Uterus (tissue), 4 donors: ENCODE measurements around the gene ZNF516. TPM values are rescaled to one million over a fixed set of nuclear protein-coding genes. Genes with fewer than 3 reads are reported as not detected.

Experiments
- DNase-seq, 2 donors: peaks; one replicate each; pipeline ENCODE4 v3.0.0-alpha.2; 2019 to 2020
- H3K27ac ChIP-seq, 2 donors: fragments of 200-600 bp; sonication (generic); 1 replicate in 1 of 2; 2 replicates in 1 of 2; pipeline ENCODE4 v1.5.1; 2016 to 2018
- H3K27me3 ChIP-seq, 2 donors: fragments of 200-600 bp; sonication (generic); one replicate each; pipeline ENCODE4 v1.5.1; 2018 to 2019; ENCODE audit warnings: control low read depth in 1 of 2
- H3K36me3 ChIP-seq, 2 donors: fragments of 200-600 bp; sonication (generic); one replicate each; pipeline ENCODE4 v1.5.1; 2019; ENCODE audit warnings: control low read depth in 1 of 2
- H3K4me1 ChIP-seq, 2 donors: fragments of 200-600 bp; sonication (generic); one replicate each; pipeline ENCODE4 v1.5.1; 2018 to 2019; ENCODE audit warnings: control low read depth in 1 of 2
- H3K4me3 ChIP-seq, 2 donors: fragments of 200-600 bp; sonication (generic); 1 replicate in 1 of 2; 2 replicates in 1 of 2; pipeline ENCODE4 v1.5.1; 2018 to 2019; ENCODE audit warnings: mild to moderate bottlenecking in 1 of 2
- H3K9me3 ChIP-seq, 2 donors: fragments of 200-600 bp; sonication (generic); one replicate each; pipeline ENCODE4 v1.5.1; 2019; ENCODE audit warnings: control low read depth in 1 of 2
- CTCF ChIP-seq, 4 experiments: fragments of 200-600 bp in 2 of 4; fragments of 450-650 bp in 2 of 4; sonication (generic) in 2 of 4; IDR thresholded peaks; one replicate each; pipeline ENCODE4 v1.5.1; 2016 to 2019; ENCODE audit warnings: antibody characterized with exemption in 4 of 4, mild to moderate bottlenecking in 2 of 4, moderate library complexity in 1 of 4
- POLR2A ChIP-seq, 2 donors: fragments of 450-650 bp; IDR thresholded peaks; one replicate each; pipeline ENCODE4 v1.6.1; 2016; ENCODE audit warnings: antibody characterized with exemption in 2 of 2, mild to moderate bottlenecking in 1 of 2, moderate library complexity in 1 of 2
- intact Hi-C: fragments of 100-400 bp; cut with DNase I; formaldehyde crosslinking; loops from one replicate; pipeline ENCODE4 v1.15.1; 2023; ENCODE audit warnings: low total_unique reads
- total RNA-seq, 4 donors: library from RNA; depleted of rRNA in 3 of 4; stranded (reverse); fragments of >200 nt in 3 of 4; gene quantifications; one replicate each; pipeline versions ENCODE4 v1.1.0 to v1.2.4, GENCODE V29; 2014 to 2023
- donor health status: DM: yes; HTN: yes; CAD: no.

The ZNF516 gene
- total RNA-seq, 4 donors from 2014 or later, result 29.4 to 177 (median 65.7) TPM

DNA sequence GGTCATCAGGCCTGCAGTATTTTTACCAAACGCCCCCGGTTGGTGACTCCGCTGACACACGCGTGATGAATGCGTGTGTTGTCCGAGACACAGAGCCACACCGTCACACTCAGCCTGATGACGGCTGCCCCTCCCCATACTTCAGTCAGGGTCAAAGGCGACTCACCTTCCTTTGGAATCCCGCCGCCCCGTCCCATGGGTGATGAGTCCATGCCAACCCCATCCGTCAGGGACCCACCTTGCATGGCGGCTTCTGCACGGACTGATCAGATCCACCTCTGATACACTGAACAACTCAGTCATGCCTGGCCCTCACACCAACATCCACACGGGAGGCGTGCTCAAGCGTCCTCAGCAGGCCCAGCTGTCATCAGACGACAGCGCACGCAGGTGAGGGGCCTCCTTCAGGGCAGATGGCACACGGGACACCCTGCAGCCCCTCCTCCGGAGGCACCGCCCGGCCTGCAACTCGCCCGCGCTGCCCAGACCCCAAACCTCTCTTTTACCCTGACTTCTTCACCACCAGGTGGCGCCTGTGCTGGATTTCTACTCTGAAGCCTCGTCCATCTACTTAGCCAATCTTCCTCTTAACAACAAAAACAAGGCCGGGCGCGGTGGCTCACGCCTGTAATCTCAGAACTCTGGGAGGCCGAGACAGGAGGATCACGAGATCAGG lies 89.2 kb downstream of the ZNF516 start:
- H3K27ac ChIP-seq, result peak overlapping the region; percentile 39 to 90
- H3K4me3 ChIP-seq, result no peak overlapping the region
- peaks cover 0 to 18% of the 10 kb centered on the region in 2 donors for H3K4me1 ChIP-seq
- intact Hi-C loops, result no loop called here
- no peaks in the 10 kb centered on the region for H3K9me3 ChIP-seq
- H3K36me3 ChIP-seq, result no peaks in the 10 kb centered on the region
- DNase-seq, result peak in 1 of 2 donors; percentile 65
- no peaks in the 10 kb centered on the region for H3K27me3 ChIP-seq
- TF ChIP-seq POLR2A (IDR thresholded peaks at IDR 0.05) (no peak), CTCF (IDR thresholded peaks at IDR 0.05) (peak; percentile 41 to 47 (median 44))

DNA sequence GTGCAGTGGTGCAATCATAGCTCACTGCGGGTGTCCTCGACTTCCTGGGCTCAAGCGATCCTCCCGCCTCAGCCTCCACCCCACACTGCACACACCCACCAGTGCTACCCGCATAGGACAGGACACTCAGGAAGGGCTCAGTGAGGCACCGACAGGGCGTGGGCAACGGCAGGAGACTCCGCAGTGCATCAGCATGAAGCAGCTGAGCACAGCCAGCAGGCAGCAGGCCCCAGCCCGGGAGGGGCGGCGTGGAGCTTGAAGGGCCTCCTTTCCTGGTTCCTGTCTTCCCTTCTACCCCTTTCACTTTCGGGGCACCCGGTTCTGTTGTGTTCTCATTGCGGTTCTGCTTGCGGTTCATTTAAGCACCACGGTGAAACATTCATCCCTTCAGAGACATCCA lies 89.8 kb downstream of the ZNF516 start:
- H3K4me1 ChIP-seq, result peaks cover 0 to 18% of the 10 kb centered on the region in 2 donors
- intact Hi-C loops, result no loop called here
- no peak for DNase-seq
- peak overlapping the region; percentile 39 to 90 for H3K27ac ChIP-seq
- no peaks in the 10 kb centered on the region for H3K9me3 ChIP-seq
- H3K4me3 ChIP-seq, result no peak overlapping the region
- TF ChIP-seq POLR2A (IDR thresholded peaks at IDR 0.05) (no peak), CTCF (IDR thresholded peaks at IDR 0.05) (no peak)
- no peaks in the 10 kb centered on the region for H3K36me3 ChIP-seq
- no peaks in the 10 kb centered on the region for H3K27me3 ChIP-seq

GRCh38 chr18:76404345-76404831 lies 90.7 kb downstream of the ZNF516 start:
- TF ChIP-seq POLR2A (IDR thresholded peaks at IDR 0.05), result no peak
- TF ChIP-seq CTCF (IDR thresholded peaks at IDR 0.05), result no peak
- Histone ChIP-seq H3K27ac (no peak overlapping the region), H3K36me3 (no peaks in the 10 kb centered on the region), H3K4me1 (peaks cover 2 to 15% of the 10 kb centered on the region in 2 donors), H3K4me3 (no peak overlapping the region), H3K9me3 (no peaks in the 10 kb centered on the region), H3K27me3 (no peaks in the 10 kb centered on the region)
- intact Hi-C loops, result no loop called here
- DNase-seq, result no peak

- no peaks in the 10 kb centered on the region for H3K9me3 ChIP-seq
- peak overlapping the region; percentile 9 to 78 for H3K27ac ChIP-seq
- no peaks in the 10 kb centered on the region for H3K36me3 ChIP-seq
- TF ChIP-seq CTCF (IDR thresholded peaks at IDR 0.05) (no peak), POLR2A (IDR thresholded peaks at IDR 0.05) (no peak)
- H3K4me1 ChIP-seq, result peaks cover 0 to 9% of the 10 kb centered on the region in 2 donors
- peak in 1 of 2 donors; percentile 20 for DNase-seq
- intact Hi-C loops, result no loop called here
- H3K27me3 ChIP-seq, result no peaks in the 10 kb centered on the region
- H3K4me3 ChIP-seq, result no peak overlapping the region
These were observed 92.7 kb downstream of the ZNF516 start for GRCh38 chr18:76402026-76402990.
